Measurements from ENCODE around the gene PGBD5.

Gene PGBD5

GRCh38 chr1:230386637-230387262 lies 39.4 kb downstream of the PGBD5 start:
- no peak for DNase-seq
- H3K27ac ChIP-seq = no peak overlapping the region
- in situ Hi-C loops (cut with HindIII; ENCODE audit: low pct_ligation_motif_present, low sequenced_read_pairs) = no loop called here
- TF ChIP-seq CTCF (IDR thresholded peaks at IDR 0.05; ENCODE audit: low read depth, low read length, missing control alignments) = no peak
- H3K36me3 ChIP-seq (replicated peaks) = no peaks in the 10 kb centered on the region
- H3K4me3 ChIP-seq (ENCODE audit: low read depth, low read length) = no peak overlapping the region
- H3K27me3 ChIP-seq (replicated peaks) = no peaks in the 10 kb centered on the region

GRCh38 chr1:230385930-230386329 lies 40.2 kb downstream of the PGBD5 start:
- Histone ChIP-seq H3K27ac (no peak overlapping the region), H3K27me3 (replicated peaks) (no peaks in the 10 kb centered on the region), H3K36me3 (replicated peaks) (no peaks in the 10 kb centered on the region), H3K4me3 (ENCODE audit: low read depth, low read length) (no peak overlapping the region)
- no peak for DNase-seq
- in situ Hi-C loops (cut with HindIII; ENCODE audit: low pct_ligation_motif_present, low sequenced_read_pairs) = no loop called here
- TF ChIP-seq CTCF (IDR thresholded peaks at IDR 0.05; ENCODE audit: low read depth, low read length, missing control alignments) = no peak

- H3K27me3 ChIP-seq (replicated peaks) = no peaks in the 10 kb centered on the region
- H3K4me3 ChIP-seq (ENCODE audit: low read depth, low read length) = no peak overlapping the region
- no peak for TF ChIP-seq CTCF (IDR thresholded peaks at IDR 0.05; ENCODE audit: low read depth, low read length, missing control alignments)
- H3K36me3 ChIP-seq (replicated peaks) = no peaks in the 10 kb centered on the region
- no peak for DNase-seq
- in situ Hi-C loops (cut with HindIII; ENCODE audit: low pct_ligation_motif_present, low sequenced_read_pairs) = no loop called here
- no peak overlapping the region for H3K27ac ChIP-seq
These were observed 41.0 kb downstream of the PGBD5 start for GRCh38 chr1:230385158-230385450.

- no peak overlapping the region for H3K4me3 ChIP-seq (ENCODE audit: low read depth, low read length)
- H3K27me3 ChIP-seq (replicated peaks) = no peaks in the 10 kb centered on the region
- in situ Hi-C loops (cut with HindIII; ENCODE audit: low pct_ligation_motif_present, low sequenced_read_pairs) = no loop called here
- H3K36me3 ChIP-seq (replicated peaks) = no peaks in the 10 kb centered on the region
- DNase-seq = no peak
- no peak overlapping the region for H3K27ac ChIP-seq
- TF ChIP-seq CTCF (IDR thresholded peaks at IDR 0.05; ENCODE audit: low read depth, low read length, missing control alignments) = no peak
These were observed 41.6 kb downstream of the PGBD5 start for GRCh38 chr1:230384380-230385157.

- in situ Hi-C loops (cut with HindIII; ENCODE audit: low pct_ligation_motif_present, low sequenced_read_pairs) = no loop called here
- H3K27me3 ChIP-seq (replicated peaks) = no peaks in the 10 kb centered on the region
- H3K27ac ChIP-seq = no peak overlapping the region
- no peak for TF ChIP-seq CTCF (IDR thresholded peaks at IDR 0.05; ENCODE audit: low read depth, low read length, missing control alignments)
- no peak overlapping the region for H3K4me3 ChIP-seq (ENCODE audit: low read depth, low read length)
- no peaks in the 10 kb centered on the region for H3K36me3 ChIP-seq (replicated peaks)
- DNase-seq = no peak
These were observed 42.7 kb downstream of the PGBD5 start for GRCh38 chr1:230383425-230383824.

Measured in brain microvascular endothelial cell (primary cell).